HG02840 (cell line): ENCODE data around the gene NUP153.
"Not testable (repeated sequence)": the region's sequence is repeated elsewhere in the genome, so short reads cannot be mapped to it uniquely, and the experiment has no call there.

Experiments used
- ATAC-seq: cut with Tn5 transposase; IDR thresholded peaks from one replicate; pipeline ENCODE4 v1.9.1; 2021; ENCODE audit warnings: mild to moderate bottlenecking, moderate library complexity, moderate number of reproducible peaks; ENCODE audit not compliant: unreplicated experiment, low FRiP score

The NUP153 gene

GRCh38 chr6:17621003-17621402 is 85.7 kb downstream of the NUP153 start:
- peak; percentile 78 for ATAC-seq

DNA sequence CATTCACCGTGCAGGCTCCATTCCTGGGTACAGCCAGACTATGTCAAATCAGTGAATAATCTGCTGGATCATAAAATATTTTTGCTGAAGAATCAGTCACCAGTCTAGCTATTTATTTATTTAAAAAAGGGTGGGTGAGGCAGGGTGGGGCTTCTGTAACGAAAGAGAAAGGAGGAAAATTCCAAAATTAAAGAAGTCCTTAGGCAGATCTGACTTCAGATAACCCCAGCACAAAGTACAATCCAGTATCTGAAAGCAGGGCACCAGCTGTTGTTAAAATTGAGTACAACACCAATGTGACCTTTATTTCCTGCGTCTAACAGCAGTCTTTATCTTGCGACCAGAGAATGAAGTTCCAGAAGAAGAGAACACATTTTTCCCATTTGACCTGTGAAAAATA is 90.9 kb downstream of the NUP153 start:
- no peak for ATAC-seq

- no peak for ATAC-seq
Measured at GRCh38 chr6:17612048-17612447, 94.7 kb downstream of the NUP153 start.

DNA sequence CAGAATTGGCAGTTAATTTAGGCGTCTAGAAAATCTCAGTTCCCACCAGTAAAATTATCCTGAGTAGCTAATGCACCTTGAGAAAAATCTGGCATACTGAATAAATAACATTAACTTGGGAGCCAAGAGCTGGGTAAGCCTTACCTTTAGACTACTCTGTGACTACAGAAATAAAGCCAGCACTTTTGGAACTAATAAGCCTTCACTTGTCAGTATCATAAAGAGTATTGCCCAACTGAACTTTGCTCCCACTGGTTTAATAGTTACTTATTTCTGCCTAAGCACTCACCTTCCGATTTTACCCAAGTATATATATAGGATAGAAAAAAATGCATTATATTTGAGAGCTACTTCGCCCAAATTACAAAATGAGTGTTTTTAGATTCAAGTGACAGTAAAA is 95.9 kb downstream of the NUP153 start:
- ATAC-seq: no peak

- ATAC-seq: no peak
Measured at GRCh38 chr6:17606606-17607005, 100.1 kb downstream of the NUP153 start.

- no peak for ATAC-seq
Measured at GRCh38 chr6:17602888-17603287, 103.8 kb downstream of the NUP153 start.

DNA sequence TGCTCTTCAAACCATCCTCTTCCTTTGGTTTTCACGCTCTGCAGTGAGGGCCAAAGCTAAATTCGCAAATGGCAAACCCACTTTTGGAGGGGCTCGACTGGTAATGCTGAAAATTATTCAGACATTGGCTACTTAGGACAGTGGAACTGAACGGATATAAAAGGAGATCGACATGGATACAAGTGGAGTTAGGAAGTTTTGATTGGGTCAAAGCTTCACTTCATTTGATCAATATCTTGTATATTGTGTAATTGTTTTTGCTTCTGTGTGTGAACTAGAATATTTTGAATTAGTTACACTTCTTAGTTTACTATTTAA is 105.4 kb downstream of the NUP153 start:
- no peak for ATAC-seq

DNA sequence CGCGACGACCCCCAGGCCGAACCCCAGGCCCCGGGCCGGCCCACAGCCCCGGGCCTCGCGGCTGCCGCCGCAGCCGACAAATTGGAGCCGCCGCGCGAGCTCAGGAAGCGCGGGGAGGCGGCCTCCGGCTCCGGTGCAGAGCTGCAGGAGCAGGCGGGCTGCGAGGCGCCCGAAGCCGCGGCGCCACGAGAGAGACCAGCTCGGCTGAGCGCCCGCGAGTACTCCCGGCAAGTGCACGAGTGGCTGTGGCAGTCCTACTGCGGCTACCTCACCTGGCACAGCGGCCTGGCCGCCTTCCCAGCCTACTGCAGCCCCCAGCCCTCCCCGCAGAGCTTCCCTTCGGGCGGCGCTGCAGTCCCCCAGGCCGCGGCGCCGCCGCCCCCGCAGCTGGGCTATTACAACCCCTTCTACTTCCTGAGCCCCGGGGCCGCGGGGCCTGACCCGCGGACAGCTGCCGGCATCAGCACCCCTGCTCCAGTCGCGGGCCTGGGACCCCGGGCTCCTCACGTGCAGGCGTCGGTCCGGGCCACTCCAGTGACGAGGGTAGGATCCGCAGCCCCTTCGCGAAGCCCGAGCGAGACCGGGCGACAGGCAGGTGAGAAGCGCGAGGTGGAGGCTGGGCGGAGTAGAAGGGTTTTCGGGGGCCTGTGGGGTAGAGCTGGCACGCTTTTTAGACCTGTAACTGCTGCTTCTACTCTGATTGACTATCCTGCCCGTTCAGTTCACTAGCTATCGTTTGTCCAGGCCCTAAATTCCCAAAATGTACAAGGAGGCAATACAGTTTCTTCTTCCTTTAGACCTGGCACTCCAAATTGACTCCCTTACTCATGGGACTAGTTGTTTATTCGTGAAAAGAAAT is 106.0 kb downstream of the NUP153 start:
- peak; percentile 56 for ATAC-seq

DNA sequence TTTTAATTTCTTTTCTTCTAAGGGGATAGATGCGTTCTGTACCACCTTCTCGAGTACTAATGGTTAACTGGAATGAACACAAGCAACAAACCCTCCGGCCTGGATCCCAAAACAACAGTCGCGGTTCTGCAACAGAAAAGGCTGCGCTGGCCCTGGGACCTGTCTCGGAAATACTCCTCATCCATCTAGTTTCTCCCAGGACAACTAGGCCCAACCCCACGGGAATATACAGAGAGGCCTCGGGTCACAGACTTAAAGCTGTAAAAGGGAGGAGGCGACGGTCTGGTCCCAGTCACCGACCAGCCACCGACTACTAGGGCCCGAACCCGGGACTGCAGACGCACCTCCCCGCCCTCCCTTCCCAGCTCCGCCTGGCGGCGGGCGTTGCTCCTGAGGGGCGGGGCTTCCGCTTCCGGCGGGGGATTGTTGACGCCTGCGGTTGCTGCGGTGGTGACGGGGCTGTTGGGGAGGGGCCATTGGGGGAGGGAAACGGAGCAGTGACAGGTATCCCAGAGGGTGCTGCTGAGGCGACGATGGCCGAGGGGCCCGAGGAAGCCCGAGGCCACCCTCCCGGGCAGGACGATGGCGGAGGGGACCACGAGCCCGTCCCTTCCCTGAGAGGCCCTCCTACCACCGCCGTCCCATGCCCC is 106.7 kb downstream of the NUP153 start, which contains the start of gene FAM8A1:
TSS of gene FAM8A1 (plus strand) at position 426 of the 650 bp plus-strand sequence. CDS start at position 534, 108 bp downstream.
- peak; percentile 85 for ATAC-seq

GRCh38 chr6:17596085-17596484 is 110.6 kb downstream of the NUP153 start:
- no peak for ATAC-seq

DNA sequence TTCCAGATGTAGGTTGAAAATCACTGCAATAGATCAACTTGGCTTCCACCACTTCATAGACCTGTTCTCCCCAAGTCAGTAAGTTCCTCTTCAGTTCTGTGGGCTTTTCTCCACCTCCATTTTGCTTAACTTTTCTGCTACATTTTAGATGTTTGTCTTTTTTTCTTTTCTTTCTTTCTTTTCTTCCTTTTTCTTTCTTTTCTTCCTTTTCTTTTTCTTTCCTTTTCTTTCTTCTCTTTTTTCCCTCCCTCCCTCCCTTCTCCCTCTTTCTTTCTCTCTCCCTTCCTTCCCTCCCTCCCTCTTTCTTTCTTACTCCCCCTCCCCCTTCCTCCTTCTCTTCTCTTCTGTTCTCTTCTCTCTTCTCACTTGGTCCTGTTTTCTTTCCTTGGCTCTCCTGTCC is 113.5 kb downstream of the NUP153 start:
- no peak for ATAC-seq

- ATAC-seq: no peak
Measured at GRCh38 chr6:17591287-17591686, 115.4 kb downstream of the NUP153 start.

DNA sequence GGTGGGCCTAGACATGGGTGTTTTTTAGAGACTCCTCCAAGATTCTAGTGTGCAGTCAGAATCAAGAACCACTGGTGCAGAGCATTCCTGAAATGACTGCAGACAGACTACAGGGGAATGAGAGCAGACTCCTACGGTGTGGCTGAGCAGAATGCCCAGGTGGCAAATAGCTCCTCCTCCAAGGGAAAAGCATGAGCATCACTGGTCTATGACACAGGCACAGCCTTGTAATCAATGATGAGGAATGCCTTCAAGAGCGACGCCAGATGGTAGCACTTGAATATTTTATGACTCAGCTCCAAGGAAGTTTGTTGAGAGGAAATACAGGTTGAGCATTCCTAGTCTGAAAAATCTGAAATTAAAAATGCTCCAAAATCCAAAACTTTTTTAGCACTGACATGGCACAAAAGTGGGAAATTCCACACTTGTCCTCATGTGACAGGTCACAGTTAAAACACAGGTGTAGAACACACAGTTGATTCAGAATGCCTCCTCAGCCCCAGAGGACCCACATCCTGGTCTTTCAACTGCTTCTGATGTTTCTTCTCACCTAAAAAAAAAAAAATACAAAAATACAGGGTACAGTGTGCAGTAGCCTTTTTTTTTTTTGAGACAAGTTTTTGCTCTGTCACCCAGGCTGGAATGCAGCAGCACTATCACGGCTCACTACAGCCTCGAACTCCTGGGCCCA is 117.2 kb downstream of the NUP153 start:
- no peak for ATAC-seq

- ATAC-seq: no peak
Measured at GRCh38 chr6:17588011-17588410, 118.7 kb downstream of the NUP153 start.

- ATAC-seq: not testable (repeated sequence)
Measured at GRCh38 chr6:17586623-17587022, 120.1 kb downstream of the NUP153 start.

DNA sequence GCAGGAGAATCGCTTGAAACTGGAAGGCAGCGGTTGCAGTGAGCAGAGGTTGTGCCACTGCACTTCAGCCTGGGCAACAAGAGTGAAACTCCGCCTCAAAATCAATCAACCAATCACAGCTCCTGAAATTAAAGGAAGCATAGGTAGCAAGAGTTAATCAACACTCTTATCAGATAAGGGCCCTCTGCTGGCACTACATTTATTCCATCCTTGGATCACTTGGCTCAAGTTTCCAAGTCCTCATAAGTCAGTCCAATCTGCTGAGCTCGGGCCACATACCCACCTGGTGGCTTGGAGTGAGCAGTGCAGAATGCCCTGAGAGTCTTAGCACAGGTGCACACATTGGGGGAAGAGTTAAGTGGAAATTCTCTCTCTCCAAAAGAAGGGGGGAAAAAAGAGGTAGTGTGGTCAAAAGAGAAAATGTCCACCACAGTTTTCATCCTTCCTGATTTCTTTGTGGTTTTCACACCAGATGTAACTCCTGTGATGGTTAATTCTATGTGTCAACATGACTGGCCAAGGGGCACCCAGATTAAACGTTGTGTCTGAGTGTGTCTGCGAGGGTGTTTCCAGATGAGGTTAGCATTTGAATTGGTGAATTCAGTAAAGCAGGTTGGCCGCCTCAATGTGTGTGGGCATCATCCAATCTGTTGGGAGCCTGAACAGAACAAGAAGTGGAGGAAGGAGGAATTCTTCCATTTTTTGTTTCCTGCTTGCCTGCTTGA is 120.8 kb downstream of the NUP153 start:
- ATAC-seq: no peak

- peak; percentile 65 for ATAC-seq
Measured at GRCh38 chr6:17584241-17584803, 122.4 kb downstream of the NUP153 start.

DNA sequence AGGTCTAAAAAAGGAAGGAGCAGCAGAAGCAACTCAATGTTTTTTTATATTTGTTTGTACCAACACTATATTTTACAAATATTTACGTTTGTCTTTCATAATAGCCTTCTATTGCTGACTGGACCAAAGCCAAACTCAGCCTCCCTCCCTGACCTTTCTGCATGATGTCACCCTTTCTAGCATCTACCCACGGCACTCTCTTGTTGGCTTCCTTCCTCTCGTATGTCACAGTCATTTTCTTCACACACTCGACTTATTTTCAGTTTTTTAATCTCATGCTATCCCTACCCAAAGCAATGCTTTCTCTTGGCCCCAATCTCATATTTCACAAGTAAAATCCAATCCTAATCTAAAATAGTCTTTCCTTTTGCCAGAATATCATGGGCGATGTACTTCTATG is 122.9 kb downstream of the NUP153 start:
- ATAC-seq: no peak

GRCh38 chr6:17581282-17581681 is 125.4 kb downstream of the NUP153 start:
- not testable (repeated sequence) for ATAC-seq

- ATAC-seq: no peak
Measured at GRCh38 chr6:17580518-17581048, 126.1 kb downstream of the NUP153 start.
